WTC11 (cell line): ENCODE measurements around the gene MXRA7. TPM values are rescaled to one million over a fixed set of nuclear protein-coding genes. Genes with fewer than 3 reads are reported as not detected.

Experiments used
- ELF4 ChIP-seq: sonication (generic); formaldehyde crosslinking; IDR thresholded peaks from 2 replicates; pipeline ENCODE4 v1.8.1; 2022; ENCODE audit warnings: low read depth, mild to moderate bottlenecking, moderate library complexity, missing genetic modification reagents
- EMX1 ChIP-seq: fragments of 250-450 bp; sonication (Bioruptor Pico); IDR thresholded peaks from 2 replicates; pipeline ENCODE4 v1.8.0; 2021; ENCODE audit warnings: mild to moderate bottlenecking
- ESRRA ChIP-seq: sonication (generic); formaldehyde crosslinking; IDR thresholded peaks from 2 replicates; pipeline ENCODE4 v1.8.1; 2022; ENCODE audit warnings: mild to moderate bottlenecking, missing genetic modification reagents, borderline replicate concordance
- FOXJ3 ChIP-seq: sonication (generic); formaldehyde crosslinking; IDR thresholded peaks from 2 replicates; pipeline ENCODE4 v1.9.0; 2021; ENCODE audit warnings: missing genetic modification reagents, mild to moderate bottlenecking, borderline replicate concordance
- FOXK1 ChIP-seq: sonication (generic); formaldehyde crosslinking; IDR thresholded peaks from 2 replicates; pipeline ENCODE4 v1.8.0; 2022; ENCODE audit warnings: mild to moderate bottlenecking, moderate library complexity, missing genetic modification reagents
- FOXP1 ChIP-seq: sonication (generic); formaldehyde crosslinking; IDR thresholded peaks from 2 replicates; pipeline ENCODE4 v1.8.0; 2022; ENCODE audit warnings: missing genetic modification reagents, mild to moderate bottlenecking, moderate library complexity, borderline replicate concordance
- GABPB1 ChIP-seq: sonication (generic); formaldehyde crosslinking; IDR thresholded peaks from 2 replicates; pipeline ENCODE4 v1.8.1; 2023; ENCODE audit warnings: mild to moderate bottlenecking, missing genetic modification reagents
- JUN ChIP-seq: sonication (generic); formaldehyde crosslinking; IDR thresholded peaks from 2 replicates; pipeline ENCODE4 v1.8.0; 2023; ENCODE audit warnings: mild to moderate bottlenecking, missing genetic modification reagents
- MXD4 ChIP-seq: fragments of 250-450 bp; sonication (Bioruptor Pico); IDR thresholded peaks from 2 replicates; pipeline ENCODE4 v1.8.0; 2021; ENCODE audit warnings: mild to moderate bottlenecking, moderate library complexity, borderline replicate concordance
- MYBL2 ChIP-seq: sonication (generic); formaldehyde crosslinking; IDR thresholded peaks from 2 replicates; pipeline ENCODE4 v1.8.1; 2023; ENCODE audit warnings: mild to moderate bottlenecking, moderate library complexity, missing genetic modification reagents
- NFATC4 ChIP-seq: fragments of 250-450 bp; sonication (Bioruptor Pico); IDR thresholded peaks from 2 replicates; pipeline ENCODE4 v1.9.0; 2021; ENCODE audit warnings: mild to moderate bottlenecking
- NFYB ChIP-seq: sonication (generic); formaldehyde crosslinking; conservative IDR thresholded peaks from 2 replicates; pipeline ENCODE4 v1.8.0; 2022; ENCODE audit warnings: low read depth, missing genetic modification reagents
- NR2C2 ChIP-seq: sonication (generic); formaldehyde crosslinking; IDR thresholded peaks from 2 replicates; pipeline ENCODE4 v1.8.0; 2022; ENCODE audit warnings: mild to moderate bottlenecking, missing genetic modification reagents
- RORB ChIP-seq: fragments of 250-450 bp; sonication (Bioruptor Pico); IDR thresholded peaks from 2 replicates; pipeline ENCODE4 v1.9.0; 2021; ENCODE audit warnings: mild to moderate bottlenecking
- SP1 ChIP-seq: sonication (generic); formaldehyde crosslinking; conservative IDR thresholded peaks from 2 replicates; pipeline ENCODE4 v1.8.1; 2022; ENCODE audit warnings: missing genetic modification reagents
- ZNF121 ChIP-seq: sonication (generic); formaldehyde crosslinking; IDR thresholded peaks from 2 replicates; pipeline ENCODE4 v1.8.0; 2023; ENCODE audit warnings: missing genetic modification reagents
- ZNF232 ChIP-seq: sonication (generic); formaldehyde crosslinking; IDR thresholded peaks from 2 replicates; pipeline ENCODE4 v1.8.0; 2022; ENCODE audit warnings: mild to moderate bottlenecking, missing genetic modification reagents
- ZNF317 ChIP-seq: sonication (generic); formaldehyde crosslinking; IDR thresholded peaks from 2 replicates; pipeline ENCODE4 v1.8.1; 2023; ENCODE audit warnings: low read depth, mild to moderate bottlenecking, moderate library complexity, missing genetic modification reagents, borderline replicate concordance
- ZNF396 ChIP-seq: fragments of 250-450 bp; sonication (Bioruptor Pico); IDR thresholded peaks from 2 replicates; pipeline ENCODE4 v1.8.0; 2021; ENCODE audit warnings: mild to moderate bottlenecking, moderate library complexity, borderline replicate concordance
- ZNF416 ChIP-seq: fragments of 250-450 bp; sonication (Bioruptor Pico); IDR thresholded peaks from 2 replicates; pipeline ENCODE4 v1.9.0; 2021; ENCODE audit warnings: mild to moderate bottlenecking, inconsistent platforms
- ZNF671 ChIP-seq: fragments of 250-450 bp; sonication (Bioruptor Pico); IDR thresholded peaks from 2 replicates; pipeline ENCODE4 v1.8.0; 2021; ENCODE audit warnings: mild to moderate bottlenecking
- total RNA-seq: library from RNA; stranded (reverse); gene quantifications from 3 replicates; pipeline ENCODE4 v1.2.3, GENCODE V29; 2021
- TF ChIP-seq, protein P1 (sequence below): fragments of 250-450 bp; sonication (Bioruptor Pico); IDR thresholded peaks from 2 replicates; pipeline ENCODE4 v1.8.0; 2021; ENCODE audit warnings: mild to moderate bottlenecking
- TF ChIP-seq, protein P2 (sequence below): sonication (generic); formaldehyde crosslinking; IDR thresholded peaks from 2 replicates; pipeline ENCODE4 v1.8.1; 2022; ENCODE audit warnings: missing genetic modification reagents, borderline replicate concordance
- TF ChIP-seq, protein P3 (sequence below): sonication (generic); formaldehyde crosslinking; IDR thresholded peaks from 2 replicates; pipeline ENCODE4 v1.8.0; 2022; ENCODE audit warnings: mild to moderate bottlenecking, missing genetic modification reagents
- TF ChIP-seq, protein P4 (sequence below): sonication (generic); formaldehyde crosslinking; IDR thresholded peaks from 2 replicates; pipeline ENCODE4 v1.8.0; 2022; ENCODE audit warnings: mild to moderate bottlenecking, missing genetic modification reagents
- TF ChIP-seq, protein P5 (sequence below): fragments of 250-450 bp; sonication (Bioruptor Pico); conservative IDR thresholded peaks from 2 replicates; pipeline ENCODE4 v1.9.0; 2021; ENCODE audit warnings: mild to moderate bottlenecking
- TF ChIP-seq, protein P6 (sequence below): sonication (generic); formaldehyde crosslinking; conservative IDR thresholded peaks from 2 replicates; pipeline ENCODE4 v1.8.1; 2022; ENCODE audit warnings: mild to moderate bottlenecking, missing genetic modification reagents
- TF ChIP-seq, protein P7 (sequence below): sonication (generic); formaldehyde crosslinking; IDR thresholded peaks from 2 replicates; pipeline ENCODE4 v1.8.0; 2022; ENCODE audit warnings: mild to moderate bottlenecking, missing genetic modification reagents
- TF ChIP-seq, protein P8 (sequence below): sonication (generic); formaldehyde crosslinking; IDR thresholded peaks from 2 replicates; pipeline ENCODE4 v1.8.1; 2022; ENCODE audit warnings: low read depth, missing genetic modification reagents, borderline replicate concordance
- TF ChIP-seq, protein P9 (sequence below): sonication (generic); formaldehyde crosslinking; IDR thresholded peaks from 2 replicates; pipeline ENCODE4 v1.8.1; 2022; ENCODE audit warnings: mild to moderate bottlenecking, missing genetic modification reagents, moderate library complexity, borderline replicate concordance

The MXRA7 gene
- total RNA-seq, 1 experiment from 2014 or later = 46.5 TPM

DNA sequence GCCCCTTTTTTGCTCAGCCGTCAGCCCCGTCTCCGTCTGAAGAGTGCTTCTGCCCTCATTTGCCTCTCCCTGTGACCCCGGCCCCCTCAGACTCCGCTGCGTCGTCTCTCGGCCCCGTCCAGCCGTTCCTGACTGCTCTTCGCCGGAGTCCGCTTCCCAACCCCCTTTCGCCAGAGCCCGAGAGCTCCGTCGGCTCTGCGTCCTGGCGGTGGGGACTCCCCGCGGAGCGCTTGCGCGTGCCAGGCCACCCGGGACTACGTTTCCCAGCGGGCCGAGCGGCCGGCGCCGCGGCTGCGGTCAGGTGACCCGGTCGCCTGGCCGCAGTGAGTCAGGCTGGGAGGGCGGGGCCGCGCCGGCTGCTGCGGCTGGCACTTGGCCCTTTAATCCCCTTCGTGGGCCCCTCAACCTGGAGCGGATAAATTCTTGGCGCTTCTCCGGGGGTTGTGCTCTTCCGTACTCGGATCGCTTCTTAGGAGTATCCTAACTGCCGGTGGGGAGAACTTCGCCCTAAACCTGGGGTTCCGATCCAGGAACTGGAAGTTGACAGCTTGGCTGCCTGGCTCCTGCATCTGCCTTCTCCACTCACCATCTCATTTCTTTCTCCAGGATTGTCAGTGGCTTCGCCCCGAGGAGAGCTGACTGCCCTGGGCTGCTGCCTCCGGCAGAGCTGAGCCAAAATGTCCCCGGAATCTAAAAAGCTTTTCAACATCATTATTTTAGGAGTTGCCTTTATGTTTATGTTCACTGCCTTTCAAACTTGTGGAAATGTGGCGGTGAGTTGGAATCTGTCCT is 27.1 kb upstream of the MXRA7 start, which contains the start of gene MFSD11 (continued):
- TF ChIP-seq, protein P1, sequence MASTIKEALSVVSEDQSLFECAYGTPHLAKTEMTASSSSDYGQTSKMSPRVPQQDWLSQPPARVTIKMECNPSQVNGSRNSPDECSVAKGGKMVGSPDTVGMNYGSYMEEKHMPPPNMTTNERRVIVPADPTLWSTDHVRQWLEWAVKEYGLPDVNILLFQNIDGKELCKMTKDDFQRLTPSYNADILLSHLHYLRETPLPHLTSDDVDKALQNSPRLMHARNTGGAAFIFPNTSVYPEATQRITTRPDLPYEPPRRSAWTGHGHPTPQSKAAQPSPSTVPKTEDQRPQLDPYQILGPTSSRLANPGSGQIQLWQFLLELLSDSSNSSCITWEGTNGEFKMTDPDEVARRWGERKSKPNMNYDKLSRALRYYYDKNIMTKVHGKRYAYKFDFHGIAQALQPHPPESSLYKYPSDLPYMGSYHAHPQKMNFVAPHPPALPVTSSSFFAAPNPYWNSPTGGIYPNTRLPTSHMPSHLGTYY (CRISPR knock-in tag) = no peak
- no peak for TF ChIP-seq JUN (CRISPR knock-in tag)
- TF ChIP-seq, protein P2, sequence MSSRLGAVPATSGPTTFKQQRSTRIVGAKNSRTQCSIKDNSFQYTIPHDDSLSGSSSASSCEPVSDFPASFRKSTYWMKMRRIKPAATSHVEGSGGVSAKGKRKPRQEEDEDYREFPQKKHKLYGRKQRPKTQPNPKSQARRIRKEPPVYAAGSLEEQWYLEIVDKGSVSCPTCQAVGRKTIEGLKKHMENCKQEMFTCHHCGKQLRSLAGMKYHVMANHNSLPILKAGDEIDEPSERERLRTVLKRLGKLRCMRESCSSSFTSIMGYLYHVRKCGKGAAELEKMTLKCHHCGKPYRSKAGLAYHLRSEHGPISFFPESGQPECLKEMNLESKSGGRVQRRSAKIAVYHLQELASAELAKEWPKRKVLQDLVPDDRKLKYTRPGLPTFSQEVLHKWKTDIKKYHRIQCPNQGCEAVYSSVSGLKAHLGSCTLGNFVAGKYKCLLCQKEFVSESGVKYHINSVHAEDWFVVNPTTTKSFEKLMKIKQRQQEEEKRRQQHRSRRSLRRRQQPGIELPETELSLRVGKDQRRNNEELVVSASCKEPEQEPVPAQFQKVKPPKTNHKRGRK (CRISPR knock-in tag) = no peak
- TF ChIP-seq, protein P3, sequence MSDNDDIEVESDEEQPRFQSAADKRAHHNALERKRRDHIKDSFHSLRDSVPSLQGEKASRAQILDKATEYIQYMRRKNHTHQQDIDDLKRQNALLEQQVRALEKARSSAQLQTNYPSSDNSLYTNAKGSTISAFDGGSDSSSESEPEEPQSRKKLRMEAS (CRISPR knock-in tag) = peak; percentile 82
- TF ChIP-seq MXD4 (CRISPR knock-in tag) = no peak
- TF ChIP-seq, protein P4, sequence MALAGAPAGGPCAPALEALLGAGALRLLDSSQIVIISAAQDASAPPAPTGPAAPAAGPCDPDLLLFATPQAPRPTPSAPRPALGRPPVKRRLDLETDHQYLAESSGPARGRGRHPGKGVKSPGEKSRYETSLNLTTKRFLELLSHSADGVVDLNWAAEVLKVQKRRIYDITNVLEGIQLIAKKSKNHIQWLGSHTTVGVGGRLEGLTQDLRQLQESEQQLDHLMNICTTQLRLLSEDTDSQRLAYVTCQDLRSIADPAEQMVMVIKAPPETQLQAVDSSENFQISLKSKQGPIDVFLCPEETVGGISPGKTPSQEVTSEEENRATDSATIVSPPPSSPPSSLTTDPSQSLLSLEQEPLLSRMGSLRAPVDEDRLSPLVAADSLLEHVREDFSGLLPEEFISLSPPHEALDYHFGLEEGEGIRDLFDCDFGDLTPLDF (CRISPR knock-in tag) = no peak
- no peak for TF ChIP-seq FOXJ3 (CRISPR knock-in tag)
- peak; percentile 40; the same call in 1 of the 2 replicates for TF ChIP-seq SP1
- TF ChIP-seq RORB (CRISPR knock-in tag) = no peak
- 0 out of 2 replicates have a peak, but pooled peaks have one; percentile 31 for TF ChIP-seq ELF4 (CRISPR knock-in tag)
- TF ChIP-seq NFYB = no peak
- TF ChIP-seq ESRRA (CRISPR knock-in tag) = no peak
- peak; percentile 57; the same call in 1 of the 2 replicates for TF ChIP-seq FOXK1 (CRISPR knock-in tag)
- TF ChIP-seq EMX1 (CRISPR knock-in tag) = no peak
- TF ChIP-seq, protein P5, sequence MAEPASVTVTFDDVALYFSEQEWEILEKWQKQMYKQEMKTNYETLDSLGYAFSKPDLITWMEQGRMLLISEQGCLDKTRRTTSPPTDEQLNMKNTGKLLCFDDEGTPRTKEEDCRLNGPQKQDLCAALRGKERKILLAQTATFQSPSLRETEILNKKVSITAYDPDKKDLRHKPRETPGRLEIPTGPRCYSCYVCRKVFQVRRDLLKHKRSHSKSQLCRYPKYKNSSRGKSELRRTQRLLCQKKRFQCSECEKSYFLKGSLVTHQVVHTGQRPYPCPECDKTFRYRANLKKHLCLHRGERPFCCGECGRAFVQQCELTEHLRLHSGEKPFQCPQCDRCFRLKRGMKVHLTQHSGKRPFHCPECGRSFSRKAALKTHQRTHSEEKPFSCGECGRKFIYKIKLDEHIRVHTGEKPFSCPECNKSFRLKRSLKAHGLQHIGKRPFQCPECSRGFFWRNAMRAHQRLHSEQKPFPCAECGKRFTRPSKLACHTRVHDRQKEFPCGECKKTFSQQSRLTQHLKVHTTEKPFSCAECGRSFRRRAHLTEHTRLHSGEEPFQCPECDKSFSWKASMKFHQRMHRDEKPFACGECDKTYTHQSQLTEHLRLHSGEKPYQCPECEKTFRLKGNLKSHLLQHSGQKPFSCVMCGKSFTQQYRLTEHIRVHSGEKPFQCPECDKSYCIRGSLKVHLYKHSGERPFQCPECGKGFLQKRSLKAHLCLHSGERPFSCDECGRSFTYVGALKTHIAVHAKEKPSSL (CRISPR knock-in tag) = no peak
- TF ChIP-seq, protein P6, sequence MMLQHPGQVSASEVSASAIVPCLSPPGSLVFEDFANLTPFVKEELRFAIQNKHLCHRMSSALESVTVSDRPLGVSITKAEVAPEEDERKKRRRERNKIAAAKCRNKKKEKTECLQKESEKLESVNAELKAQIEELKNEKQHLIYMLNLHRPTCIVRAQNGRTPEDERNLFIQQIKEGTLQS (CRISPR knock-in tag) = no peak
- TF ChIP-seq, protein P7, sequence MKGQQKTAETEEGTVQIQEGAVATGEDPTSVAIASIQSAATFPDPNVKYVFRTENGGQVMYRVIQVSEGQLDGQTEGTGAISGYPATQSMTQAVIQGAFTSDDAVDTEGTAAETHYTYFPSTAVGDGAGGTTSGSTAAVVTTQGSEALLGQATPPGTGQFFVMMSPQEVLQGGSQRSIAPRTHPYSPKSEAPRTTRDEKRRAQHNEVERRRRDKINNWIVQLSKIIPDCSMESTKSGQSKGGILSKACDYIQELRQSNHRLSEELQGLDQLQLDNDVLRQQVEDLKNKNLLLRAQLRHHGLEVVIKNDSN (CRISPR knock-in tag) = peak; percentile 96
- TF ChIP-seq, protein P8, sequence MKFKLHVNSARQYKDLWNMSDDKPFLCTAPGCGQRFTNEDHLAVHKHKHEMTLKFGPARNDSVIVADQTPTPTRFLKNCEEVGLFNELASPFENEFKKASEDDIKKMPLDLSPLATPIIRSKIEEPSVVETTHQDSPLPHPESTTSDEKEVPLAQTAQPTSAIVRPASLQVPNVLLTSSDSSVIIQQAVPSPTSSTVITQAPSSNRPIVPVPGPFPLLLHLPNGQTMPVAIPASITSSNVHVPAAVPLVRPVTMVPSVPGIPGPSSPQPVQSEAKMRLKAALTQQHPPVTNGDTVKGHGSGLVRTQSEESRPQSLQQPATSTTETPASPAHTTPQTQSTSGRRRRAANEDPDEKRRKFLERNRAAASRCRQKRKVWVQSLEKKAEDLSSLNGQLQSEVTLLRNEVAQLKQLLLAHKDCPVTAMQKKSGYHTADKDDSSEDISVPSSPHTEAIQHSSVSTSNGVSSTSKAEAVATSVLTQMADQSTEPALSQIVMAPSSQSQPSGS (CRISPR knock-in tag) = no peak
- TF ChIP-seq, protein P9, sequence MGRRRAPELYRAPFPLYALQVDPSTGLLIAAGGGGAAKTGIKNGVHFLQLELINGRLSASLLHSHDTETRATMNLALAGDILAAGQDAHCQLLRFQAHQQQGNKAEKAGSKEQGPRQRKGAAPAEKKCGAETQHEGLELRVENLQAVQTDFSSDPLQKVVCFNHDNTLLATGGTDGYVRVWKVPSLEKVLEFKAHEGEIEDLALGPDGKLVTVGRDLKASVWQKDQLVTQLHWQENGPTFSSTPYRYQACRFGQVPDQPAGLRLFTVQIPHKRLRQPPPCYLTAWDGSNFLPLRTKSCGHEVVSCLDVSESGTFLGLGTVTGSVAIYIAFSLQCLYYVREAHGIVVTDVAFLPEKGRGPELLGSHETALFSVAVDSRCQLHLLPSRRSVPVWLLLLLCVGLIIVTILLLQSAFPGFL (CRISPR knock-in tag) = no peak
- no peak; the same call in 1 of the 2 replicates for TF ChIP-seq FOXP1 (CRISPR knock-in tag)
- no peak; the same call in 1 of the 2 replicates for TF ChIP-seq GABPB1 (CRISPR knock-in tag)
- no peak for TF ChIP-seq ZNF232
- no peak; the same call in 1 of the 2 replicates for TF ChIP-seq MYBL2 (CRISPR knock-in tag)
- no peak for TF ChIP-seq NFATC4
- TF ChIP-seq ZNF416 (CRISPR knock-in tag) = no peak
- no peak for TF ChIP-seq NR2C2 (CRISPR knock-in tag)
- no peak for TF ChIP-seq ZNF671 (CRISPR knock-in tag)
- TF ChIP-seq ZNF396 (CRISPR knock-in tag) = no peak
- TF ChIP-seq ZNF317 (CRISPR knock-in tag) = no peak
- no peak for TF ChIP-seq ZNF121 (CRISPR knock-in tag)
